Measurements from ENCODE around the gene DENND4A.

DNA sequence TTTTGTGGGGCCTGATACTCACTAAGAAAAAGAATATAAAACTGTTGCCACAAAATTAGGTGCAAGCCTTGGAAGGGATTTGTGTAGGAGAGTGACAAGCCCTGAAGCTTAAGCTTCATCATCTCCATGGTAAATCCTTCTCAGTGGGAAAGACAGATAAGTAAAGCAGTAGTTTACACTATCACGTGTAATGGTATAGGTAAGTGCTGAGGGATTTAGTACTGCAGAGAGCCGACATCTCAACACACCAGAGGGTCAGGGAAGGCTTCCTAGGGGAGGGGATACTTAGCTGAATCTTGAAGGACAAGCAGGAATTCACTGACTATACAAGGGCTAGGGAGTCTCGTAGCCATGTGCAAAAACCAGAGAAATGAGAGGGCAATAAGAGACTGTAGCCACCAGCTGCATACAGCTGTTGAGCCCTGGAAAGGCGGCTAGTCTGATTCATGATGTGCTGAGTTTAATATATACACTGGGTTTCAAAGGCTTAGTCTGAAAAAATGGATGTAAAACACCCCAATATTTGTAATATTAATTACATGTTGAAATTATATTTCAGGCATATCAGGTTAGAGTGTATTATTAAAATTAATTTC, 159.2 kb downstream of the DENND4A start:
- TF ChIP-seq CTCF (IDR thresholded peaks at IDR 0.05) (no peak), POLR2A (IDR thresholded peaks at IDR 0.05) (no peak)

All from lower leg skin (tissue), 3 donors.